Astrocyte (in vitro differentiated cells and primary cell): ENCODE measurements around the gene MARF1.

Experiments used
- CTCF ChIP-seq: IDR thresholded peaks from 2 replicates; pipeline ENCODE4 v1.5.1; 2011; ENCODE audit warnings: low read depth, mild to moderate bottlenecking, inconsistent platforms, low read length, moderate library complexity; ENCODE audit not compliant: insufficient read depth
- EZH2 ChIP-seq: IDR thresholded peaks from 2 replicates; pipeline ENCODE4 v1.6.1; 2012; ENCODE audit warnings: mild to moderate bottlenecking, low read length, inconsistent platforms; ENCODE audit not compliant: insufficient read depth

- TF ChIP-seq EZH2, result no peak
- no peak for TF ChIP-seq CTCF
Observed at GRCh38 chr16:15581127-15581815, 61.7 kb downstream of the MARF1 start.
